H9 (cell line): ENCODE data around the gene DENND4B. TPM values are rescaled to one million over a fixed set of nuclear protein-coding genes. Genes with fewer than 3 reads are reported as not detected.

Experiments used
- DNase-seq: peaks from one replicate; pipeline ENCODE4 v3.0.0-alpha.2; 2017
- H2AFZ ChIP-seq: one replicate; pipeline ENCODE4 v1.6.1; 2013; ENCODE audit warnings: mild to moderate bottlenecking, low read length, control low read depth, moderate library complexity
- H2AK5ac ChIP-seq: 2 replicates; pipeline ENCODE4 v1.6.1; 2013; ENCODE audit warnings: low read length, control low read depth, mixed read lengths; ENCODE audit not compliant: insufficient read length
- H2BK120ac ChIP-seq: one replicate; pipeline ENCODE4 v1.6.1; 2013; ENCODE audit warnings: low read depth, mild to moderate bottlenecking, low read length, control low read depth, inconsistent platforms; ENCODE audit not compliant: poor library complexity, severe bottlenecking
- H2BK12ac ChIP-seq: 2 replicates; pipeline ENCODE4 v1.6.1; 2013; ENCODE audit warnings: low read length, control low read depth, mixed read lengths, low read depth; ENCODE audit not compliant: insufficient read length
- H2BK15ac ChIP-seq: 2 replicates; pipeline ENCODE4 v1.6.1; 2013; ENCODE audit warnings: low read depth, low read length, control low read depth
- H2BK20ac ChIP-seq: one replicate; pipeline ENCODE4 v1.6.1; 2013; ENCODE audit warnings: low read depth, mild to moderate bottlenecking, low read length, control low read depth, inconsistent platforms; ENCODE audit not compliant: poor library complexity, severe bottlenecking
- H2BK5ac ChIP-seq: 2 replicates; pipeline ENCODE4 v1.6.1; 2013; ENCODE audit warnings: low read length, control low read depth, mixed read lengths; ENCODE audit not compliant: insufficient read length
- H3K14ac ChIP-seq: 2 replicates; pipeline ENCODE4 v1.6.1; 2013; ENCODE audit warnings: low read length, control low read depth; ENCODE audit not compliant: insufficient read depth
- H3K18ac ChIP-seq: 2 replicates; pipeline ENCODE4 v1.6.1; 2013; ENCODE audit warnings: low read depth, mild to moderate bottlenecking, mixed read lengths, low read length, control low read depth; ENCODE audit not compliant: insufficient read length
- H3K23ac ChIP-seq: 2 replicates; pipeline ENCODE4 v1.6.1; 2013; ENCODE audit warnings: low read length, control low read depth, mixed read lengths, low read depth; ENCODE audit not compliant: insufficient read length
- H3K23me2 ChIP-seq: 2 replicates; pipeline ENCODE4 v1.6.1; 2013; ENCODE audit warnings: low read depth, mild to moderate bottlenecking, mixed read lengths, low read length, control low read depth; ENCODE audit not compliant: insufficient read length, poor library complexity, severe bottlenecking
- H3K27ac ChIP-seq: 2 replicates; pipeline ENCODE4 v1.5.1; 2013; ENCODE audit warnings: low read length, control low read depth, mixed read lengths, low read depth; ENCODE audit not compliant: insufficient read length
- H3K27me3 ChIP-seq: 2 replicates; pipeline ENCODE4 v1.6.1; 2013; ENCODE audit warnings: low read length, control low read depth, inconsistent platforms; ENCODE audit not compliant: insufficient read depth
- H3K4ac ChIP-seq: 2 replicates; pipeline ENCODE4 v1.6.1; 2013; ENCODE audit warnings: low read depth, mild to moderate bottlenecking, control low read depth, inconsistent platforms, low read length, moderate library complexity
- H3K4me1 ChIP-seq: 2 replicates; pipeline ENCODE4 v1.6.1; 2013; ENCODE audit warnings: low read length, control low read depth, inconsistent platforms; ENCODE audit not compliant: insufficient read depth
- H3K4me2 ChIP-seq: 2 replicates; pipeline ENCODE4 v1.6.1; 2013; ENCODE audit warnings: low read length, control low read depth, mixed read lengths; ENCODE audit not compliant: insufficient read length, insufficient read depth
- H3K56ac ChIP-seq: 2 replicates; pipeline ENCODE4 v1.6.1; 2013; ENCODE audit warnings: low read depth, mild to moderate bottlenecking, mixed read lengths, low read length, control low read depth; ENCODE audit not compliant: insufficient read length
- H3K79me1 ChIP-seq: 2 replicates; pipeline ENCODE4 v1.6.1; 2013; ENCODE audit warnings: low read depth, mild to moderate bottlenecking, moderate library complexity, low read length, control low read depth, inconsistent platforms; ENCODE audit not compliant: insufficient read depth, poor library complexity, severe bottlenecking
- H3K79me2 ChIP-seq: 2 replicates; pipeline ENCODE4 v1.6.1; 2013; ENCODE audit warnings: low read length, control low read depth, inconsistent platforms; ENCODE audit not compliant: insufficient read depth
- H3K9ac ChIP-seq: 2 replicates; pipeline ENCODE4 v1.6.1; 2013; ENCODE audit warnings: low read length, control low read depth, mixed read lengths; ENCODE audit not compliant: insufficient read length; ENCODE audit errors: extremely low read depth
- H3K9me3 ChIP-seq: one replicate; pipeline ENCODE4 v1.6.1; 2013; ENCODE audit warnings: low read depth, low read length, inconsistent platforms; ENCODE audit not compliant: control insufficient read depth
- H3T11ph ChIP-seq: one replicate; pipeline ENCODE4 v1.6.1; 2013; ENCODE audit warnings: mild to moderate bottlenecking, low read length, control low read depth, inconsistent platforms
- H4K20me1 ChIP-seq: one replicate; pipeline ENCODE4 v1.6.1; 2013; ENCODE audit not compliant: control insufficient read depth, insufficient read length, insufficient read depth
- H4K5ac ChIP-seq: 2 replicates; pipeline ENCODE4 v1.6.1; 2013; ENCODE audit warnings: low read depth, mild to moderate bottlenecking, mixed read lengths, low read length, control low read depth; ENCODE audit not compliant: insufficient read length
- H4K8ac ChIP-seq: replicated peaks from 2 replicates; pipeline ENCODE4 v1.6.1; 2013; ENCODE audit warnings: low read length, control low read depth, mixed read lengths, low read depth; ENCODE audit not compliant: insufficient read length
- H4K91ac ChIP-seq: 2 replicates; pipeline ENCODE4 v1.6.1; 2013; ENCODE audit warnings: low read depth, mild to moderate bottlenecking, moderate library complexity, mixed read lengths, low read length, control low read depth; ENCODE audit not compliant: insufficient read length
- H3K27ac Mint-ChIP-seq, 3 experiments: 2 replicates in 2 of 3; 3 replicates in 1 of 3; pipeline ENCODE4 v1.8.0; 2020 to 2021; ENCODE audit warnings: mixed read lengths in 3 of 3, mild to moderate bottlenecking in 1 of 3, moderate library complexity in 1 of 3
- H3K27me3 Mint-ChIP-seq: 2 replicates; pipeline ENCODE4 v1.8.0; 2021; ENCODE audit warnings: low read depth, mild to moderate bottlenecking, moderate library complexity, mixed read lengths
- H3K36me3 Mint-ChIP-seq, 3 experiments: 2 replicates in 2 of 3; 3 replicates in 1 of 3; pipeline ENCODE4 v1.8.0; 2020 to 2021; ENCODE audit warnings: low read depth in 3 of 3, mixed read lengths in 3 of 3; ENCODE audit not compliant: insufficient read depth in 1 of 3
- H3K4me1 Mint-ChIP-seq, 2 experiments: 2 replicates each; pipeline ENCODE4 v1.8.0; 2020; ENCODE audit warnings: mixed read lengths in 2 of 2
- H3K4me3 Mint-ChIP-seq, 2 experiments: 2 replicates in 1 of 2; 3 replicates in 1 of 2; pipeline ENCODE4 v1.8.0; 2020 to 2021; ENCODE audit warnings: mild to moderate bottlenecking in 2 of 2, mixed read lengths in 2 of 2, moderate library complexity in 1 of 2
- H3K9me3 Mint-ChIP-seq, 2 experiments: 2 replicates in 1 of 2; 3 replicates in 1 of 2; pipeline ENCODE4 v1.8.0; 2020; ENCODE audit warnings: mild to moderate bottlenecking in 2 of 2, mixed read lengths in 2 of 2, moderate library complexity in 1 of 2
- WGBS: extraction: QIAGEN DNeasy Blood & Tissue Kit; methylation state at CpG from one replicate; pipeline ENCODE4 v1.1.7; 2013; ENCODE audit warnings: missing lambda C conversion rate, low lambda C conversion rate, mixed read lengths; ENCODE audit not compliant: insufficient read length; ENCODE audit errors: extremely low coverage; 5-methylcytosine and 5-hydroxymethylcytosine counted together
- total RNA-seq: library from RNA; stranded (reverse); gene quantifications from 2 replicates; pipeline ENCODE4 v1.2.1, GENCODE V29; 2021
- TF ChIP-seq, protein P1 (sequence below): fragments of 200-600 bp; sonication (generic); conservative IDR thresholded peaks from 3 replicates; pipeline ENCODE4 v1.8.0; 2021; ENCODE audit warnings: antibody characterized with exemption, mild to moderate bottlenecking

DENND4B gene
- total RNA-seq, 1 experiment from 2014 or later = 84.6 TPM

DNA sequence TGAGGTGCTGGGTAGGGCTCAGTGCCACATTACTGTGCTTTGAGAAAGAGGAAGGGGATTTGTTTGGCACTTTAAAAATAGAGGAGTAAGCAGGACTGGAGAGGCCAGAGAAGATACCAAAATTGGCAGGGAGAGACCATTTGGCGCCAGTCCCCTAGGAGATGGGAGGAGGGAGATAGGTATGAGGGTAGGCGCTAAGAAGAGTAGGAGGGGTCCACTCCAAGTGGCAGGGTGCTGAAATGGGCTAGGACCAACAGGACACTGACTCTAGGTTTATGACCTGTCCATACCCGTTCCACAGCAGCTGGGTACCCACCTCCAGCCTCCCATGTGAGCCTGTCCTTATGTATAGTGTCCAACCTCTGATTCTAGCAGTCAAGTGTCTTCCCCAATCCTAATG, 12.9 kb upstream of the DENND4B start:
- H3K9me3 Mint-ChIP-seq = no peaks in the 10 kb centered on the region; a peak in 1 of 5 replicates
- H3K4me3 Mint-ChIP-seq = peak overlapping the region; percentile 21 to 100; a peak in 4 of 5 replicates
- TF ChIP-seq, protein P1, sequence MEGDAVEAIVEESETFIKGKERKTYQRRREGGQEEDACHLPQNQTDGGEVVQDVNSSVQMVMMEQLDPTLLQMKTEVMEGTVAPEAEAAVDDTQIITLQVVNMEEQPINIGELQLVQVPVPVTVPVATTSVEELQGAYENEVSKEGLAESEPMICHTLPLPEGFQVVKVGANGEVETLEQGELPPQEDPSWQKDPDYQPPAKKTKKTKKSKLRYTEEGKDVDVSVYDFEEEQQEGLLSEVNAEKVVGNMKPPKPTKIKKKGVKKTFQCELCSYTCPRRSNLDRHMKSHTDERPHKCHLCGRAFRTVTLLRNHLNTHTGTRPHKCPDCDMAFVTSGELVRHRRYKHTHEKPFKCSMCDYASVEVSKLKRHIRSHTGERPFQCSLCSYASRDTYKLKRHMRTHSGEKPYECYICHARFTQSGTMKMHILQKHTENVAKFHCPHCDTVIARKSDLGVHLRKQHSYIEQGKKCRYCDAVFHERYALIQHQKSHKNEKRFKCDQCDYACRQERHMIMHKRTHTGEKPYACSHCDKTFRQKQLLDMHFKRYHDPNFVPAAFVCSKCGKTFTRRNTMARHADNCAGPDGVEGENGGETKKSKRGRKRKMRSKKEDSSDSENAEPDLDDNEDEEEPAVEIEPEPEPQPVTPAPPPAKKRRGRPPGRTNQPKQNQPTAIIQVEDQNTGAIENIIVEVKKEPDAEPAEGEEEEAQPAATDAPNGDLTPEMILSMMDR = no peak
- Histone ChIP-seq H3K9ac (no peak overlapping the region), H3K79me1 (peaks cover 21% of the 10 kb centered on the region), H4K8ac (no peak overlapping the region), H3K9me3 (no peaks in the 10 kb centered on the region), H3K27ac (no peak overlapping the region), H3K56ac (no peak overlapping the region), H3K23ac (no peak overlapping the region), H3K23me2 (peaks cover 29% of the 10 kb centered on the region), H3K27me3 (no peaks in the 10 kb centered on the region), H2BK20ac (no peak overlapping the region), H4K20me1 (no peaks in the 10 kb centered on the region), H3K4ac (no peak overlapping the region), H3K14ac (no peak overlapping the region), H3T11ph (no peak overlapping the region), H3K18ac (no peak overlapping the region), H2AK5ac (no peak overlapping the region), H4K91ac (no peak overlapping the region), H3K79me2 (peaks cover 42% of the 10 kb centered on the region), H4K5ac (no peak overlapping the region), H3K4me1 (no peaks in the 10 kb centered on the region), H2BK120ac (no peak overlapping the region), H3K4me2 (peak overlapping the region; percentile 6), H2BK12ac (no peak overlapping the region), H2AFZ (no peak overlapping the region), H2BK5ac (no peak overlapping the region), H2BK15ac (no peak overlapping the region)
- no peaks in the 10 kb centered on the region for H3K27me3 Mint-ChIP-seq
- peaks cover 42 to 50% of the 10 kb centered on the region in 2 experiments for H3K4me1 Mint-ChIP-seq
- DNase-seq = no peak
- peak overlapping the region; percentile 7 to 90 (median 87); a peak in 5 of 7 replicates for H3K27ac Mint-ChIP-seq
- peaks cover 25 to 37% (median 27%) of the 10 kb centered on the region in 3 experiments for H3K36me3 Mint-ChIP-seq
- no CpG with 5 or more reads among the region's 3 CpGs for WGBS
